ENCODE measurements around the gene DSG3.

GRCh38 chr18:31447530-31448191 is at the start of gene DSG3:
- TF ChIP-seq CTCF (IDR thresholded peaks at IDR 0.05) (no peak), POLR2A (IDR thresholded peaks at IDR 0.05) (no peak)
